DMS114 treated with DMSO at 0.1 percent for 48 hours (cell line): ENCODE results near the gene SMYD3.
"Not testable (repeated sequence)": the region's sequence is repeated elsewhere in the genome, so short reads cannot be mapped to it uniquely, and the experiment has no call there.

ENCODE experiments used
- DNase-seq: peaks from one replicate; lab custom pipeline; 2025; ENCODE audit not compliant: unreplicated experiment; lab: John Stamatoyannopoulos, UW

The SMYD3 gene

GRCh38 chr1:246037832-246038231 is 469.2 kb downstream of the SMYD3 start:
- no peak for DNase-seq

GRCh38 chr1:246036175-246036574 is 470.9 kb downstream of the SMYD3 start:
- DNase-seq, result no peak

- DNase-seq, result no peak
These were observed 472.0 kb downstream of the SMYD3 start for GRCh38 chr1:246035060-246035541.

- no peak for DNase-seq
These were observed 472.4 kb downstream of the SMYD3 start for GRCh38 chr1:246034630-246035029.

GRCh38 chr1:246032984-246033383 is 474.1 kb downstream of the SMYD3 start:
- DNase-seq, result no peak

- DNase-seq, result no peak
These were observed 475.0 kb downstream of the SMYD3 start for GRCh38 chr1:246032031-246032551.

GRCh38 chr1:246029616-246030015 is 477.5 kb downstream of the SMYD3 start:
- DNase-seq, result no peak

GRCh38 chr1:246024118-246024517 is 483.0 kb downstream of the SMYD3 start:
- not testable (repeated sequence) for DNase-seq

- no peak for DNase-seq
These were observed 486.7 kb downstream of the SMYD3 start for GRCh38 chr1:246020211-246020954.

- no peak for DNase-seq
These were observed 488.9 kb downstream of the SMYD3 start for GRCh38 chr1:246018146-246018545.

GRCh38 chr1:246012341-246012740 is 494.7 kb downstream of the SMYD3 start:
- DNase-seq, result no peak

GRCh38 chr1:246010386-246010785 is 496.7 kb downstream of the SMYD3 start:
- no peak for DNase-seq

GRCh38 chr1:246008363-246008831 is 498.7 kb downstream of the SMYD3 start:
- DNase-seq, result no peak

GRCh38 chr1:246005067-246005466 is 502.0 kb downstream of the SMYD3 start:
- DNase-seq, result no peak

- DNase-seq, result no peak
These were observed 502.8 kb downstream of the SMYD3 start for GRCh38 chr1:246004301-246004700.

GRCh38 chr1:246003442-246003730 is 503.7 kb downstream of the SMYD3 start:
- DNase-seq, result no peak

- peak; percentile 45 for DNase-seq
These were observed 504.2 kb downstream of the SMYD3 start for GRCh38 chr1:246002725-246003441.

GRCh38 chr1:246001837-246002230 is 505.2 kb downstream of the SMYD3 start:
- DNase-seq, result no peak

GRCh38 chr1:246001142-246001836 is 505.8 kb downstream of the SMYD3 start:
- DNase-seq, result no peak

GRCh38 chr1:246000638-246001015 is 506.5 kb downstream of the SMYD3 start:
- no peak for DNase-seq
